ENCODE results near the gene IGFBP5. TPM values are rescaled to one million over a fixed set of nuclear protein-coding genes. Genes with fewer than 3 reads are reported as not detected.

IGFBP5 gene
- polyA plus RNA-seq, 3 donors = not detected

DNA sequence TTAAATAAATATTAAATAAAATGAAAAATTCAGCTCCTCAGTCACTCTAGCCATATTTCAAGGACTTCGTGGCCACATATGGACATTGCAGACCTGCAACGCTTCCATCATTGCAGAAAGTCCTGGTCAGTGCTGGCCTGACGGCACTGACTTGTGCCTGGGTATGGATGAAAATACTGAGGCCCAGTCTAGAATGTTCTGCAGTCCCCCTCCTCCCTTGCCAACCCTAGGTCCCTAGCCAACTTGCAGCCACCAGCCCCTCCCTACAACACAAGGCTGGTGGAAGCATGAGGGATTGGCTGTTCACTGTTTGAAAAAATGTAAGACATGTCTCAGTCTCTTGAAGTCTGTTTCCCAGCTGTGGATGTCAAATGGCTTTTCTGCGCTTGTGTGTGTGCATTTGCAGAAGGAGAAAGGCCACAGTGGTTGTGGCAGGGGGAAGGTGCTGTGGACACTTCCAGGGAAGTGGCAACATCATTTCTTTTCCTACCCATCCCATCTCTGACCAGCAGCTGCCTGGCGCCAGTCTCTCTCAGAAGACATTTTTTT, 9.9 kb downstream of the IGFBP5 start:
- no peaks in the 10 kb centered on the region for H4K20me1 ChIP-seq (ENCODE audit: insufficient read depth, low read length)
- no peak overlapping the region for H3K27ac ChIP-seq (ENCODE audit: low read depth in 1 of 2, low read length in 2 of 2)
- Mint-ChIP-seq H3K27me3 (ENCODE audit: low read depth in 3 of 3) (peaks cover 24 to 42% (median 35%) of the 10 kb centered on the region in 3 donors), H3K9me3 (no peaks in the 10 kb centered on the region), H3K4me1 (peaks cover 13% of the 10 kb centered on the region), H3K36me3 (no peaks in the 10 kb centered on the region), H3K27ac (no peak overlapping the region), H3K4me3 (no peak overlapping the region)
- peaks cover 6 to 10% of the 10 kb centered on the region in 2 donors for H3K4me1 ChIP-seq (ENCODE audit: control insufficient read depth in 1 of 2, insufficient read depth in 2 of 2, low read length in 2 of 2)
- DNase-seq = no peak
- no CpG with 5 or more reads among the region's 5 CpGs for WGBS (ENCODE audit: insufficient coverage)
- H3K4me2 ChIP-seq (replicated peaks; ENCODE audit: extremely low read depth, low read length, poor library complexity, severe bottlenecking) = no peak overlapping the region
- no peaks in the 10 kb centered on the region for H3K9me3 ChIP-seq (replicated peaks in 1 of 2; ENCODE audit: control insufficient read depth in 1 of 2, insufficient read depth in 1 of 2, low read length in 2 of 2)
- H3K79me2 ChIP-seq (ENCODE audit: insufficient read depth, low read length) = no peaks in the 10 kb centered on the region
- TF ChIP-seq, protein P1, sequence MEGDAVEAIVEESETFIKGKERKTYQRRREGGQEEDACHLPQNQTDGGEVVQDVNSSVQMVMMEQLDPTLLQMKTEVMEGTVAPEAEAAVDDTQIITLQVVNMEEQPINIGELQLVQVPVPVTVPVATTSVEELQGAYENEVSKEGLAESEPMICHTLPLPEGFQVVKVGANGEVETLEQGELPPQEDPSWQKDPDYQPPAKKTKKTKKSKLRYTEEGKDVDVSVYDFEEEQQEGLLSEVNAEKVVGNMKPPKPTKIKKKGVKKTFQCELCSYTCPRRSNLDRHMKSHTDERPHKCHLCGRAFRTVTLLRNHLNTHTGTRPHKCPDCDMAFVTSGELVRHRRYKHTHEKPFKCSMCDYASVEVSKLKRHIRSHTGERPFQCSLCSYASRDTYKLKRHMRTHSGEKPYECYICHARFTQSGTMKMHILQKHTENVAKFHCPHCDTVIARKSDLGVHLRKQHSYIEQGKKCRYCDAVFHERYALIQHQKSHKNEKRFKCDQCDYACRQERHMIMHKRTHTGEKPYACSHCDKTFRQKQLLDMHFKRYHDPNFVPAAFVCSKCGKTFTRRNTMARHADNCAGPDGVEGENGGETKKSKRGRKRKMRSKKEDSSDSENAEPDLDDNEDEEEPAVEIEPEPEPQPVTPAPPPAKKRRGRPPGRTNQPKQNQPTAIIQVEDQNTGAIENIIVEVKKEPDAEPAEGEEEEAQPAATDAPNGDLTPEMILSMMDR (IDR thresholded peaks at IDR 0.05) = no peak
- intact Hi-C loops (cut with micrococcal nuclease) = loop anchor here in 1 of 2 donors (10.0 kb wide), 1 partner anchor 479 kb away; no protein-coding TSS in a partner anchor
- H3K36me3 ChIP-seq (replicated peaks in 1 of 2; ENCODE audit: control insufficient read depth in 1 of 2, insufficient read depth in 2 of 2, low read length in 2 of 2) = no peaks in the 10 kb centered on the region
- H3K27me3 ChIP-seq (ENCODE audit: control insufficient read depth in 2 of 2, insufficient read depth in 2 of 2, low read length in 2 of 2) = peaks cover 15 to 23% of the 10 kb centered on the region in 2 donors
- H2AFZ ChIP-seq (ENCODE audit: insufficient read depth, low read depth, low read length, poor library complexity, severe bottlenecking) = no peak overlapping the region
- H3K9ac ChIP-seq (ENCODE audit: insufficient read depth, low read length, poor library complexity, severe bottlenecking) = no peak overlapping the region
- no peak overlapping the region for H3K4me3 ChIP-seq (replicated peaks in 1 of 3; ENCODE audit: low read depth in 2 of 3, low read length in 3 of 3)

DNA sequence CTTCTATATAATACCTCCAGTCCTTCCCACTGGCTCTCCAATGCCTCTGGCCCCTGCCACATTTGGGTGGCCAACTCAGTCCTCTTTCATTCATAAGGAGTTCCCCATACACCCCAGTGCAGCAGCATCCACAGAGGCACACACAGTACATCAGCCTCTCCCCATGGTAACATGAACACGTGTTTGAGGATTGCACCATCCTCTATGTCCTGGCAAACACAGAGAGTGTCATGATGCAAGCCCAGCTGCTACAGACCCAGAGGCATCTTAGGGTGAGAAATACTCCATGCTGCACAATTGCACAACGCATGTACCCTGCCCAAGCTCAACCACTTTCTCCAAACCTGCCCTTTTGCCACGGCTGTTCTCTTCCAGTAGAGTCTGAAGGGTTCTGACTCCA, 11.5 kb downstream of the IGFBP5 start:
- Mint-ChIP-seq H3K4me3 (no peak overlapping the region), H3K27me3 (ENCODE audit: low read depth in 3 of 3) (peaks cover 19 to 28% (median 23%) of the 10 kb centered on the region in 3 donors), H3K4me1 (peaks cover 13% of the 10 kb centered on the region), H3K36me3 (no peaks in the 10 kb centered on the region), H3K27ac (peak overlapping the region in 3 of 7 donors; percentile 16 to 80 (median 43)), H3K9me3 (no peaks in the 10 kb centered on the region)
- peaks cover 6 to 10% of the 10 kb centered on the region in 2 donors for H3K4me1 ChIP-seq (ENCODE audit: control insufficient read depth in 1 of 2, insufficient read depth in 2 of 2, low read length in 2 of 2)
- DNase-seq = peak; percentile 73 to 92 (median 77)
- no peaks in the 10 kb centered on the region for H3K79me2 ChIP-seq (ENCODE audit: insufficient read depth, low read length)
- H3K9ac ChIP-seq (ENCODE audit: insufficient read depth, low read length, poor library complexity, severe bottlenecking) = no peak overlapping the region
- H4K20me1 ChIP-seq (ENCODE audit: insufficient read depth, low read length) = no peaks in the 10 kb centered on the region
- WGBS (ENCODE audit: insufficient coverage) = 0% methylated on average over 3 of the region's 3 CpGs
- H2AFZ ChIP-seq (ENCODE audit: insufficient read depth, low read depth, low read length, poor library complexity, severe bottlenecking) = no peak overlapping the region
- no peaks in the 10 kb centered on the region for H3K9me3 ChIP-seq (replicated peaks in 1 of 2; ENCODE audit: control insufficient read depth in 1 of 2, insufficient read depth in 1 of 2, low read length in 2 of 2)
- TF ChIP-seq, protein P1 (IDR thresholded peaks at IDR 0.05) = no peak
- no peak overlapping the region for H3K4me2 ChIP-seq (replicated peaks; ENCODE audit: extremely low read depth, low read length, poor library complexity, severe bottlenecking)
- no peak overlapping the region for H3K27ac ChIP-seq (ENCODE audit: low read depth in 1 of 2, low read length in 2 of 2)
- peaks cover 5 to 8% of the 10 kb centered on the region in 2 donors for H3K27me3 ChIP-seq (ENCODE audit: control insufficient read depth in 2 of 2, insufficient read depth in 2 of 2, low read length in 2 of 2)
- intact Hi-C loops (cut with micrococcal nuclease) = loop anchor here (2.0 to 10.0 kb wide), 4 partner anchors 481 to 1028 kb away; no protein-coding TSS in a partner anchor
- H3K4me3 ChIP-seq (replicated peaks in 1 of 3; ENCODE audit: low read depth in 2 of 3, low read length in 3 of 3) = no peak overlapping the region
- no peaks in the 10 kb centered on the region for H3K36me3 ChIP-seq (replicated peaks in 1 of 2; ENCODE audit: control insufficient read depth in 1 of 2, insufficient read depth in 2 of 2, low read length in 2 of 2)

All from CD14-positive monocyte (primary cell).